ENCODE results near the gene UNC45B.
"Not testable (repeated sequence)": the region's sequence is repeated elsewhere in the genome, so short reads cannot be mapped to it uniquely, and the experiment has no call there.

UNC45B gene, protein sequence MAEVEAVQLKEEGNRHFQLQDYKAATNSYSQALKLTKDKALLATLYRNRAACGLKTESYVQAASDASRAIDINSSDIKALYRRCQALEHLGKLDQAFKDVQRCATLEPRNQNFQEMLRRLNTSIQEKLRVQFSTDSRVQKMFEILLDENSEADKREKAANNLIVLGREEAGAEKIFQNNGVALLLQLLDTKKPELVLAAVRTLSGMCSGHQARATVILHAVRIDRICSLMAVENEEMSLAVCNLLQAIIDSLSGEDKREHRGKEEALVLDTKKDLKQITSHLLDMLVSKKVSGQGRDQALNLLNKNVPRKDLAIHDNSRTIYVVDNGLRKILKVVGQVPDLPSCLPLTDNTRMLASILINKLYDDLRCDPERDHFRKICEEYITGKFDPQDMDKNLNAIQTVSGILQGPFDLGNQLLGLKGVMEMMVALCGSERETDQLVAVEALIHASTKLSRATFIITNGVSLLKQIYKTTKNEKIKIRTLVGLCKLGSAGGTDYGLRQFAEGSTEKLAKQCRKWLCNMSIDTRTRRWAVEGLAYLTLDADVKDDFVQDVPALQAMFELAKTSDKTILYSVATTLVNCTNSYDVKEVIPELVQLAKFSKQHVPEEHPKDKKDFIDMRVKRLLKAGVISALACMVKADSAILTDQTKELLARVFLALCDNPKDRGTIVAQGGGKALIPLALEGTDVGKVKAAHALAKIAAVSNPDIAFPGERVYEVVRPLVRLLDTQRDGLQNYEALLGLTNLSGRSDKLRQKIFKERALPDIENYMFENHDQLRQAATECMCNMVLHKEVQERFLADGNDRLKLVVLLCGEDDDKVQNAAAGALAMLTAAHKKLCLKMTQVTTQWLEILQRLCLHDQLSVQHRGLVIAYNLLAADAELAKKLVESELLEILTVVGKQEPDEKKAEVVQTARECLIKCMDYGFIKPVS

DNA sequence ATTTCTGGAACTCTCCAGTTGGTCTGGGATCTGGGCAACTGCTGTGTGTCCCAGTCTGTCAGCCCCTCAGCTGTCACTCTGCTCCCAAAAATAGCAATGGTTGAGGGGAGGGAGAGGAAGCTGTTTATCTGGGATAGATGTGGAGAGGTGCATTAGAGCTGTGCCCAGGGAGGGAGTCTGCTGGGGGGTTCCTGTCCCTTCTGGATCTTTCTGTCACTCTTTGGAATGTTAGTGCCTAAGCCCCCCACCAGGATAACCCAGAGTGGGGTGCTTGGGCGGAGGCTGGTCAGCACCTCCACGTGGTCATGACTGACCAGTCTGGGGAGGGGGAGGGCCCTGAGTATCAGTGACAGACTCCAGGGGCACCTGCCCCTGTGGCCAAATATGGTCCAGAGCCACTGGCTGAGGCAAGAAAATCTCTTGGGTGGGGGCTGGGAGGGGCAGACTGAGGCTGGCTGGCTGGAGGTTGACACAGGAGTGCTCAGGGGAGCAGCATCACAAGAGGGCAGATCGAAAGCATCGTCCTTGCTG, at the start of gene UNC45B:
Gene UNC45B, plus strand, starts transcription at position 443 of the 531 bp plus-strand sequence. CDS start 447 bp downstream, outside the sequence.
- DNase-seq (ENCODE audit: low spot score): no peak

DNA sequence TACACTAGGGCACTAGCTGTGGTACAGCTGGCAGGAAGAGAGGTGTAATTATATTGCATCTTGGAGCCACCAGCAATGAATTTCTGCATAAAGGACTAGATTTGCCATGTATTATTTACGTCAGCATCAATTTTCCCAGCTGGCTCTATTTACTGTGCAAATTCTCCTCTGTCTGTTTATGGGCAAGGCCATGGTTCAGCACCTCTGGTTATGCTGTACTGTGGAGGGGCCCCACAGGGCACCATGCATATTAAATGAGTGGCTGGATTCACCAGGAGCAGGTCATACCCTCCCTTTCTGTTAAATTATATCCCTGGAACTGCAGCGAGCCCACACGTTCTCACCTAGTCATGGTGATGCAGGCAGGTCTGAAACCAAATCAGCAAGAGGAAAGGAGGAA, 47.7 kb upstream of the UNC45B start:
- DNase-seq (ENCODE audit: low spot score): no peak

DNA sequence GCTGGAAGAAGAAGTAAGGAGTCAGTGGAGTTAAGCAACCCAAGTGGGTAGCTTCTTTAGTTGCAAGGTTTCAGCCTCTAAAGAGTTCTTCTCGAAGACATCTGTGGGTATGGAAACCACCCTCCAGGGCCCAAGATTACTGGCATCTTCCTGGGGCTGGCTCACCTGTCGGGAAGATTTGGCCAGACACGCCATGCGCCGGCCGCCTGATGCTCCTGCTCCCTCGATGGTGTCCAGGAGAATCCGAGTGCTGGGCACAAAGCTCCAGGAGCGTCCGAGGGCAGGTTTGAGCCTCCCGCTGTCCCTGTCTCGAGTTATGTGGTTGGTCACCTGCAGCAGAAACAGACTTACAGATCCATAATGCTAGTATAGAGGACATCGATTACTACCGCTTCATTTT, 46.6 kb upstream of the UNC45B start:
- DNase-seq (ENCODE audit: low spot score): no peak

DNA sequence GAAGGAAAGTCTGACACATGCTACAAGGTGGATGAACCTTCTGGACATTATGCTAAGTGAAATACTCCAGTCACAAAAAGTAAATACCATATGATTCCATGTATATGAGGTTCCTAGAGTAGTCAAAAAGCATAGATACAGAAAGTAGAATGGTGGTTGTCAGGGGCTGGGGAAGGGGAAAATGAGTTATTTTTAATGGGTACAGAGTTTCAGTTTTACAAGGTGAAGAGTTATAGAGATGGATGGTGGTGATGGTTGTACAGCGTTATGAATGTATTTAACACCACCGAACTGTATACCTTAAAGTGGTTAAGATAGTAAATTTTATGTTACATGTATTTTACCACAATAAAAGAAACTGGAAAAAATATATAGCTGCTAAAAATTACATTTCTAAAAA, 45.9 kb upstream of the UNC45B start:
- no peak for DNase-seq (ENCODE audit: low spot score)

DNA sequence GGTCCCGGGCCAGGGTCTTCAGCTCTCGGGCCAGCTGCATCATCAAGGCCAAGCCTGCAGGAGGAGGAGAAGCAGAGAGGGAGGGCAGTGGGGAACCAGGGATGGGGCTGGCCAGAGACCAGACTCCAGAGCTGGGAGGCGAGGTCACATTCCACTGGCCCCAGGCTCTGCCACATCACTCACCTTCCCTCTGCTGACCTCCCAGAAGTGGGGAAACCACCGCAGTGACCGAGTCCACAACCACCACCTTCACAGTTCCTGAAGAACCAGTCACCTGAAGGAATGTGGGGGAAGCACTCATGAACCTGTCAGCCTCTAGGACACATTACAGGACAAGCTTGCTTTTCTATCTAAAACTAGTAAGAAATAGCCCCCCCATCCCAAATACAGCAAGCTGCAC, 44.3 kb upstream of the UNC45B start:
- no peak for DNase-seq (ENCODE audit: low spot score)

DNA sequence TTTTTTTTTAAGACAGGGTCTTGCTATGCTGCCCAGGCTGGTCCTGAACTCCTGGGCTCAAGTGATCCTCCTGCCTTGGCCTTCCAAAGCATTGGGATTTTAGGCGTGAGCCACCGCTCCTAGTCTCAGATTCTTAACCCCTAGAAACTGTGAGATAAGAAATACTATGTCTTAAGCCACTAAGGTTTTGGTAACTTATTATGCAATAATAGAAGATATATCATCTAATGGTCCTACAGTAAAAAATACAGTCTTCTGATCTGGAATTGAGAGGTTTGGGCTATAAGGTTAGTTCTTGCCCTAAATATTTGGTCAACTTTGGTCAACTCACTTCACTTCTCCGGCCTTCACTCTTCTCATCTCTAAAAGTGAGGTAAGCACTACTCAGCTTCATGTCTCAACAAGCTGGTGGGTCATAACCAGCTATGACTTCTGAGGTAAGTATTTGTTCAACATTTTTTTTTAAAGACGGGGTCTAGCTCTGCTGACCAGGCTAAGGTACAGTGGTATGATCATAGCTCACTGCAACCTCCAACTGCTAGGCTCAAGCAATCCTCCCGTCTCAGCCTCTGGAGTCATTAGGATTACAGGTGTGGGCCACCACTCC, 42.7 kb upstream of the UNC45B start:
- DNase-seq (ENCODE audit: low spot score): no peak

DNA sequence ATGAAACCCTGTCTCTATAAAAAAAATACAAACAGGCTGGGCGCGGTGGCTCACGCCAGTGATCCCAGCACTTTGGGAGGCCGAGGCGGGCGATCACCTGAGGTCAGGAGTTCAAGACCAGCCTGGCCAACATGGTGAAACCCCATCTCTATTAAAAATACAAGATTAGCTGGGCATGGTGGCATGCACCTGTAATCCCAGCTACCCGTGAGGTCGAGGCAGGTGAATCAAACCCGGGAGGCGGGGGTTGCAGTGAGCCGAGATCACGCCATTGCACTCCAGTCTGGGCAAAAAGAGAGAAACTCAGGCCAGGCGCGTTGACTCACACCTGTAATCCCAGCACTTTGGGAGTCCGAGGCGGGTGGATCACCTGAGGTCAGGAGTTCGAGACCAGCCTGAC, 36.8 kb upstream of the UNC45B start:
- DNase-seq (ENCODE audit: low spot score): not testable (repeated sequence)

DNA sequence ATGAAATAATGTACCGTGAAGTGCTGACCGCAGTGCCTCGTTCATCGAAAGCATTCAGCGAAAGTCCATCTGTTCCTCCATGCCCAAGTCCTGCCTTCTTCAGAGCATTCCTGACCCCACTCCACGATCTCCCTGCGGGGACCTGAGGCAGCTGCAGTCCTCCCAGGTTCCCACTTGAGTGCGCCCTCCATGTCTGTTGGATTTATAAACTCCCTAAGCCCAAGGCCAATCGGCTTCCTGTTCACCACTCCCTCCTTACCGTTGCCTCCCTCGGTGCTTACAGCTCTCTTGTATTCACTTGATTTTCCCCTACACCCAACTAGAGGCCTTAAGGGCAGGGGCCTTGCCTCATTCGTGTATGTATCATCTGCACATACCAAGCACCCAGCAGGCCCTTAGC, 30.8 kb upstream of the UNC45B start:
- DNase-seq (ENCODE audit: low spot score): peak; percentile 54

DNA sequence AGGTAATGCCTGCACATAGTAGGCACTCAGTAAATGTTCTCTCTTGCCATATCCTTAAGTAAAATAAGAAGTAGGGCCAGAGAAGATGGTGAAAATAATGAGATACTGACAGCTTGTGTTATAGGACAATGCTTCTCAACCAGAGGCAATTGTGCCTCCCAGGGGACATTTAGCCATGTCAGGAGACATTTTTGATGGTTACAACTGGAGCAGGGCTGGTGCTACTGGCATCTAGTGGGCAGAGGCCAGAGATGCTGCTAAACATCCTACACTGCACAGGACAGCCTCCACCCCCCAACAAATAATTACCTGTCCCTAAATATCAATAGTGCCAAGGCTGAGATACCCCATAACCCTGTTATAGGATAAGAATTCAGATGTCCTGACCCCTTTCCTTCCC, 29.6 kb upstream of the UNC45B start:
- no peak for DNase-seq (ENCODE audit: low spot score)

DNA sequence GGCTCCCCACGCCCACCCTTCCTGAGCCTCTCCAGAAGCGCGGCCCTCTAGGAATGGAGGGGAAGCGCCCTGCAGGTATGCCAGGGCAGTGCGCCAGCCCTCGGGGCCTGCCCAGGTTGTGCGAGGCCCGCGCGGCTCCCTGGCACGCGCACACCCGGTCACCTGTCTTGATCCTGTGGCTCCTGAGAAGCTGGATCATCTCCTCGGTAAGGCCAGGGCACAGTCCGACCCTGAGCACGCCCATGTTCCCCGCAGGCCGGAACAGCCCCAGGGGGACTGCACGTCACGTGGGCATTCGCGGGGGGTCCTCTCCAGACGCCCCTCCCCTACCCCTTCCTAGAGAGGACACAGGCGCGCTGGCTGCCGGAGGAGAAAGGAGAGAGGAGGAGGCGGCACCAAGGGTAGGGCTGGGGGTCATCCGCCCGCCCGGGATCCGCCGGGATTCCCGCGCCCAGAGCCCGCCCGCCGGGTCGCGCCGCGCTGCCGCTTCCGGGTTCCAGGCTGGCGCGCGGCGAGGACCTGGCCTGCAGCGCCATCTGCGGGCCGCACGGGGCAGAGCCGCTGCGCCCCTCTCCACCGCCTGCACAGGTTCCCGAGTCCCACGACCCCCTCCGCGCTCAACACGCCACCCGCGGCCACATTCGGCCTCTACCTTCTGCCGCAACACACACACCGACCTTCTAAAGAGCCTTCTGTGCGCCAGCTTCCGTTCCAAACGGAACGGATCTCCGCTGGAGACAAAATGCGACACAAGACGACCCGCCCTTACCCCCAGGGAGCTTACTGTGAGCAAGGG, 28.0 kb upstream of the UNC45B start, which contains the start of gene RAD51D:
Gene RAD51D, minus strand, starts transcription at position 491 of the 796 bp plus-strand sequence. Its CDS starts 247 bp downstream, at position 244.
- peak; percentile 94 for DNase-seq (ENCODE audit: low spot score)

DNA sequence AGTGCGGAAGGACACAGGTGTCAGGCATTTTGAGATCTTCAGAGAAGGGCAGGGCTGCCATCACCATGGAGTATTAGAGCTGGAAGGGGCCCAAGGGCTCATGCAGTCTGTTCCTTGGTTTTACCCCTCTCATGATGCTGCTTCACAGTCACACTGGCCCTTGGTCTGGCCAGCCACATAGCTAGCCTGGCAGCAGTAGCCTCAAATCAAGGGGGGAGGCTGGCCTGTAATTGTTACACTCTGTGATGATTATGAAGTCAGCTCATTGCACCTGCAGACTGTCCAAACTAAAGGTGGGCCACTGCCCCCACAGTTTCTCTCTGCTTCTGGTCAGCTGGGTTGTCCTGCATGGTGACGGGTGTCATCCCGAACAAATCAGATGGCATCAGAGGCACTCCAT, 26.3 kb upstream of the UNC45B start, which contains the start of gene FNDC8:
Gene FNDC8, plus strand, starts transcription at position 301 of the 400 bp plus-strand sequence. Its CDS starts 79 bp downstream, at position 380.
- no peak for DNase-seq (ENCODE audit: low spot score)

DNA sequence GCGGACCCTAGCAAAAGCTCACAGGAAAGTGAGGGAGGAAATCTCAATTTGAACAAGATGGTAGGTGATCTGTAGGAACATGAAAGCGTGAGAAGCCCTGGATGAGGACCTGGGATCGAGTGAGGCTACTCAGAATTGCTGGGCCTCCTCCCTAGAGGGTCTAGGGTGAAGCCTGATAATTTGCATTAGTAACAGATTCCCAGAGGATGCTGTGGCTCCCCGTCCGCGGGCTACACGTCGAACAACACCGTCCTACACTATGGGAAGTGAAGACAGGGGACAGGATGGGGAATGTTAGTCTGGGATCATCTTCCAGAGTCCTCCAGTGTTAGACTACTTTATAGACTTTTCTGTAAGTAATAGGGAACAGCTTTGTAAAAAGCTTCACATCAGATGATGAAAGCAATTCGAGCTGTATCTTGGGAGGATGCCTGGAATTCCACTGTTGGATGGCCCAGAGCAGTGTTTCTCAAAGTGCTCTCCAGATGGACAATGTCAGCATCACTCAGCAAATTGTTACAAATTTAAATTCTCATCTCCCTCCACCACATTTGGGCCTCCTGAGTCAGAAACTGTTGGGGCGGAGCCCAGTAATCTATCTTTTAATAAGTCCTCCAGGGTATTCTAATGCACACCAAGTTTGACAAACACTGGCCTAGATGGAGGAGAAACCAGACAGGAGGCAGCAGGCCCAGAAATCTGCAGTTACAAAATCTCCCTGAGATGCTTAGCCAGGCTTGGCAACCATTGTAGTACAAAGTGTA, 19.7 kb upstream of the UNC45B start:
- DNase-seq (ENCODE audit: low spot score): no peak

DNA sequence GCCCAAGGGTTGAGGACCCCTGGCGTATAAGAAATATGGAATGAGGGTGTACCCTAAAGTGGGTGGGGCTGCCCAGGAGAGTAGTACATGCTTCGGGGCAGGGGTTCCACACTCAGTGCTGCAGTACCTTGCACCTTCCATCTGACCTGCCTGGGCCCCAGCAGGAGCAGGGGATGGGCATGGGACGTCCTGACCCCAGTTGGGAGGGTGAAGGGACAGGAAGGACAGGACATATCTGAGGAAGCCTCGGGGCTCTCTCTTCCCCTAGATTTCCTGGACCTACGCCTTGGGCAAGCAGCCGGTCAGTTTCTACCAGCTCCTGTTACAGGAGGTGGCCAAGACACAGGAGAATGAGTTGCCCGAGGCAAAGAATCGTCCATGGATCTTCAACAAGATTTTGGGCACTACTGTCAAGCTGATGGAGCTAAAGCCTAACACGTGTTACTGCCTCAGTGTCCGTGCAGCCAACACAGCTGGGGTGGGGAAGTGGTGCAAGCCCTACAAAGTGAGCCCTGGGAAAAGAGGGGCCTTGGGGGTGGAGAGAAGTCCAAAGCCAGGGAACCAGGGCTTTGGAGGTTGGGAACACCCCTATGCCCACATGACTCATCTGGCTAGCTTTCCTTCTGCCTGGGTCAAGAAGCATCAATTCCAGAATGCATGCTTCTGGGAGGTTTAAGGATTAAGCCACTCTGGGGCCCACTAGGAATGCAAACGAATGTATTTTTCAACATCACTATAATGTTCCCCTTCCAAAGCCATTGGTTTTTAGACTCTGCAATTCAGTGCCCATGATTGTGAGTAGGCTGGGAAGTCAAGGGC, 18.3 kb upstream of the UNC45B start:
- no peak for DNase-seq (ENCODE audit: low spot score)

DNA sequence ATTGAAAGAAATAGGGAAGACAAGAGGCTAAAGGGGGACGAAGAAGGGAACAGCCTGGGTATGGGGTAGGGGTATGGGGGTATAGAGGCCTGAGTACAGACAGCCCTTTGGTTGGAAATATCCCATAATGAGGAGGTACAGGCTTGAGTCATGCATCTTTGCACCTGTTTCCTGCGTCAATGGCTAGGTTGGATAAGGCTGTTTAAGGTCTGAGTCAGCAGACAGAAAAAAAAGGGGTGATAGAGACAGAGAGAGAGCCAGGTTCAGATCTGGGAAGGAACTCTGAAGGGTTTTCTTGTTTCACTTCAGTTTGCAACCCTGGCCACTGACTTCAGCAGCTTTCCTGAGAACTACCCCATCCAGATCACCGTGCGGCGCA, 17.7 kb upstream of the UNC45B start:
- DNase-seq (ENCODE audit: low spot score): no peak

DNA sequence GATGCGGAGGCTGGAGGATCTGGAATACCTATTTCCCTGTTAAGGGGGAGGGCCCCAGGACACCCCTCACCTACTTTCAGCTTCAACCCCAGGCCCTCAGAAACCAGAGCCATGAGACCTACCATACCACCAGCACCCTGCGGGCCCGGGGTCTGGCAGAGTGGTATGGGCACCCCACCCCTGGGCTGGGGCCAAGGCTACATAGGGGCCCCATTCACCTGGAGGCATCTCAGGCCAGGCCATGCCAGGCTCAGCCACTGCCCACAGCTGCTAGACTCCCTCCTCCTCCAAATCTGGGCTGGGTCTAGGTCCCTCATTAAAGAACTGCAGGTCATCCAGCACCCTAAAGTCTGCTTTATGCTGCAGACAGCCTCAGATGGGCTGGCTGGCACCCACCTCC, 17.2 kb upstream of the UNC45B start:
- no peak for DNase-seq (ENCODE audit: low spot score)

DNA sequence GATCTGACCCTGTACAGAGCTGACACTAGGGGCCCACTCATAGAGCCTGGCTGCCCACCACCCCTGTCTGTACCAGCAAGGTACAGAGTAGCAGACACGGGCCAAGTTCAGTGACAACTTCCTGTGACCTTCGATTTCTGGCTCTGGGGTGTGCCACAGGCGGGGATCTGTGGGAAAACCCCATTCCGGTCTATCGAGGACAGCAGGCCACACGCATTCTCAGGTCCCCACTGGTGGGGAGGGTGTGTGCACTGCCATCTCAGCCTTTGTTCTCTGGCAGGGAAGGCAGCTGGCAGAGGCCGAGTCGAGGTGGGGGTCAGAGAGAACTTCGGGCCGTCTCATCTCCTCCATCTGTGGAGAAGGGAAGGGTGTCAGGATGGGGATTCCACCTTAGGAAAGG, 15.5 kb upstream of the UNC45B start:
- no peak for DNase-seq (ENCODE audit: low spot score)

DNA sequence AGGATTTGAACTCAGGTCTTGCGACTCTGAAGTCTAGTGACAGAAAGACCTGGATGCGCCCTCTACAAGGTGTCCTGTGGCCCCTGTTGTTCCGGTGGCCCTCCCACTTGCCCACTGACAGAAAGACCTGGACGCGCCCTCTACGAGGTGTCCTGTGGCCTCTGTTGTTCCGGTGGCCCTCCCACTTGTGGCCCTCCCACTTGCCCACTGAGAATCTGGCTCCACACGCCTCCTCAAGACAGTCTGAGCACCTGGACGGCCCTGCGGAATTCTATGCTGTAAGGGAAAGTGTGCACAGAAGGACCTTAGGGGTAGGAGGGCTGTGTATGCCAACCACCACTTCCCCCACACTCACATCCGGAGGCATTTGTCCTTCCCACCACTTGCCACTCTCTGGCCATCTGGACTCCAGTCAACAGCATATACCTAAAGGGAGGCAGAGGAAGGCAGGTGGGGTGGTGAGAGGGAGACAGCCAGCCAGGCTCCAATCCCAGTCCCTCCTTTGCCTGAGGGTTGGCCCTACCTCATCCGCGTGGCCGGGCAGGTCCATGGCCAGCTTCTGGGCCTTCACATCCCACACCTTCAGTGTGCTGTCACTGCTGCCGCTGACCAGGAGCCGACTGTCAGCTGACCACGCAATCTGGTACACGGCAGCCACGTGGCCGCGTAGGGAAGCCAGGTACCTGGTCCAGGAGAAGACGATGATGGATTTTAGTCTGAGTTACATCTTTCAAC, 14.6 kb upstream of the UNC45B start:
- no peak for DNase-seq (ENCODE audit: low spot score)

DNA sequence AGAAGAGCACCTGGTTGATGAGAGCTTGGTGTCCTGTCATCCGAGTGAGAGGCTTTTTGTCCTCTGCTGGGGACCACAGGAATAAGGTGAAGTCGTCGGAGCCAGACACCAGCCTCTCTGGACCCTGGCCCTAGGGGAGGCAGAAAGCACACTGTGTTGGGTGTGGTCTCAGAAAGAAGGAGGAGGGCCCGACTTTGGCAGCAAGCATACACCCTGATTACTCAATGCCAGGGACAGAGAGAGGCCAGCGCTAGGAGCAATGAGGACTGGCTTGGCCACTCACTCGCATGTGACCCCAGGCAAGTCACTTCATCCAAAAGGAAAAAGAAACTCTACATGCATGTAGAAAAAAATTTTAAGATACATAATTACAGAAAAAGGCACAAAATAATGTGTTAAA, 12.3 kb upstream of the UNC45B start:
- no peak for DNase-seq (ENCODE audit: low spot score)

DNA sequence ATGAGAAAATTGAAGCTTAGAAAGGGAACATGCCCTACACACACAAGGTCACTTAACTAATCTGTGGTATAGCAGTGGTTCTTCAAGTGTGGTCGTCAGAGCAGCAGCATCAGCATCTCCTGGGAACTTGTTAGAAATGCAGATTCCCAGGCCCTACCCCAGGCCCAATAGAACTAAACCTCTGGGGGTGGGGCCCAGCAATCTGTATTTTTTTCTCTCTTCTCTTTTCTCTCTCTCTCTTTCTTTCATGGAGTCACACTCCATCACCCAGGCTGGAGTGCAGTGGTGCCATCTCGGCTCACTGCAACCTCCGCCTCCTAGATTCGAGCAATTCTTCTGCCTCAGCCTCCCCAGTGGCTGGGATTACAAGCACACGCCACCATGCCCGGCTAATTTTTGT, 9.4 kb upstream of the UNC45B start:
- DNase-seq (ENCODE audit: low spot score): no peak

Data from ecto neural progenitor cell (in vitro differentiated cells).